ENCODE results near the gene ZNF638. TPM values are rescaled to one million over a fixed set of nuclear protein-coding genes. Genes with fewer than 3 reads are reported as not detected.
A peak's percentile ranks its signal among the peaks of the same experiment; 100 is the strongest.
"Not testable (repeated sequence)": the region's sequence is repeated elsewhere in the genome, so short reads cannot be mapped to it uniquely, and the experiment has no call there.

The ZNF638 gene, protein sequence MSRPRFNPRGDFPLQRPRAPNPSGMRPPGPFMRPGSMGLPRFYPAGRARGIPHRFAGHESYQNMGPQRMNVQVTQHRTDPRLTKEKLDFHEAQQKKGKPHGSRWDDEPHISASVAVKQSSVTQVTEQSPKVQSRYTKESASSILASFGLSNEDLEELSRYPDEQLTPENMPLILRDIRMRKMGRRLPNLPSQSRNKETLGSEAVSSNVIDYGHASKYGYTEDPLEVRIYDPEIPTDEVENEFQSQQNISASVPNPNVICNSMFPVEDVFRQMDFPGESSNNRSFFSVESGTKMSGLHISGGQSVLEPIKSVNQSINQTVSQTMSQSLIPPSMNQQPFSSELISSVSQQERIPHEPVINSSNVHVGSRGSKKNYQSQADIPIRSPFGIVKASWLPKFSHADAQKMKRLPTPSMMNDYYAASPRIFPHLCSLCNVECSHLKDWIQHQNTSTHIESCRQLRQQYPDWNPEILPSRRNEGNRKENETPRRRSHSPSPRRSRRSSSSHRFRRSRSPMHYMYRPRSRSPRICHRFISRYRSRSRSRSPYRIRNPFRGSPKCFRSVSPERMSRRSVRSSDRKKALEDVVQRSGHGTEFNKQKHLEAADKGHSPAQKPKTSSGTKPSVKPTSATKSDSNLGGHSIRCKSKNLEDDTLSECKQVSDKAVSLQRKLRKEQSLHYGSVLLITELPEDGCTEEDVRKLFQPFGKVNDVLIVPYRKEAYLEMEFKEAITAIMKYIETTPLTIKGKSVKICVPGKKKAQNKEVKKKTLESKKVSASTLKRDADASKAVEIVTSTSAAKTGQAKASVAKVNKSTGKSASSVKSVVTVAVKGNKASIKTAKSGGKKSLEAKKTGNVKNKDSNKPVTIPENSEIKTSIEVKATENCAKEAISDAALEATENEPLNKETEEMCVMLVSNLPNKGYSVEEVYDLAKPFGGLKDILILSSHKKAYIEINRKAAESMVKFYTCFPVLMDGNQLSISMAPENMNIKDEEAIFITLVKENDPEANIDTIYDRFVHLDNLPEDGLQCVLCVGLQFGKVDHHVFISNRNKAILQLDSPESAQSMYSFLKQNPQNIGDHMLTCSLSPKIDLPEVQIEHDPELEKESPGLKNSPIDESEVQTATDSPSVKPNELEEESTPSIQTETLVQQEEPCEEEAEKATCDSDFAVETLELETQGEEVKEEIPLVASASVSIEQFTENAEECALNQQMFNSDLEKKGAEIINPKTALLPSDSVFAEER (N-terminal part only)
- 68.2 and 85.7 TPM in 2 replicates for total RNA-seq

DNA sequence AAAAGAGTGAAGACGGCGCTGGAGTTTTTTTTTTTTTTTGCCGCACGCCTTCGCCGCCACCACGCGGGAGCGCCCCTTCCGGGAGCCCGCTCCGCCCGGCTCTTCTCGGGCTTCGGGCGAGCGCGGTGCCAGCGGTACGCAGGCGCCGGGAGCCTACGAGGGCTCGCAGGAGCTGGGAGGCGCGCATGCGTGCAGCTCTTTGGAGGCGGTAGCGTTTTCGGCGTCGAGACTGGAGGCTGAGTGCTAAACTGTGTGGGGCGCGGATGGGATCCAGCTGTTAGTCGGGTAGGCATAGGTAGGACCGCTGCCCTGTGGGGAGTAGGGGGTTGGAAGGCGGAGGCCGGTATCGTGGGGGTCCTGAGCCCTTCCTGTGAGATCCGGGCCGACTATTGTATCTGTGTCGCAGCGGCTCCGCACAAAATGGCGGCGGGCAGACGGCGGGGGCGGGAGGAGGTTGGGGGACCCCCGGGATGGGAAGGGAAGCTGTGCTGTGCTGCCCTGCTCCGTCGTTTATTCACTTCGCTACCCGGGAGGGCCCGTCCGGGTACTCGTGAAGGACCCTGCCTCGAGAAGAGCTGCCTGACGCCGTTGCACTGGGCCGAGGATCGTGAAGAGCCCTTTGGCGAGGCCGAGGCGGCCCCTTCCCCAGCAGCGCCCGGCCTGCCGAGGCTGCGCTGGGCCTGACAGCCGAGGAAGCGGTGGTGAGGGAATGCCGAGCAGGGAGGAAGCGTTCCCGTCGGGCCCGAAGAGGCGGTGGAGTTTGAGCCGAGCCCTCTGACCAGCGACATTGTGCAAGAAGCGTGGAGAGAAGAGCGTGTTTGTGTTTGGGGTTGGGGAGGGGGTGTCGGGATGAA is at the start of gene ZNF638:
Gene ZNF638 (plus strand): TSS at position 202 of the 854 bp plus-strand sequence. CDS start 17,173 bp downstream, outside the sequence.
- peak; percentile 94 to 96 for DNase-seq (ENCODE audit: low read depth in 2 of 2)

DNA sequence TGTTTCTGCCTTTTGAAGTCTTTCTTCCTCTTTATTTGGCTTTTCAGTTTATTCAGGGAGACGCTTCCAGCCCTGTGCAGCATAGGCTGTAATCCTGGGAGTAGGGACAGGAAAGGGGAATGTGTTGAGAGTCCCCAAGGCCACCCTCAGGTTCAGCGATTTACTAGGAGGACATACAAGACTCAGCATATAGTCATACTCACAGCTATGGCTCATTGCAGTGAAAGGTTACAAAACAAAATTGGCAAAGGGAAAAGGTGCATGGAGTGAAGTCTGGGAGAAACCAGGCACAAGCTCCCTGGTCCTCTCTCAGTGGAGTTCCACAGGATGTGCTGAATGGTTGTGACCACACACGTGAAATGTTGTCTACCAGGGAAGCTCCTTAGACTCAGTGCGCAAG is 49.6 kb upstream of the ZNF638 start:
- DNase-seq (ENCODE audit: low read depth in 2 of 2), result no peak

DNA sequence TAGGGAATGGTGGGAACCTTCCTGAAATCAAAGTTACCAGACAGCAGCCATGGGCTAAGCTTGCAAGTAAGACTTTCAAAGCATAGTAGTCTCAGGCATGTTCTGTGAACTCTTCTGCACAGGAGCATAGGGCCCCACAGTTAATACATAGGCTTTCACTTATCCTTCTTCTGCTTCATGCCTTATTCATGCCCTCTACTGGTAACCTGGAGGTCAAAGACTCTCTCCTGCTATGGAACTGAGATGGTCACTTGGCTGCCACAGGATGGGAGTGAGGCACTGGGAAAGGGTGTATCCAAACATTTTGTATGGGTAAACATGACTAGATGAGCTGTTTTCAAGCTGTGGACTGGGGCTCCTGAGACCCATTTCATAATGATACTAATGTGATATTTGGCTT is 49.1 kb upstream of the ZNF638 start:
- DNase-seq (ENCODE audit: low read depth in 2 of 2), result no peak

DNA sequence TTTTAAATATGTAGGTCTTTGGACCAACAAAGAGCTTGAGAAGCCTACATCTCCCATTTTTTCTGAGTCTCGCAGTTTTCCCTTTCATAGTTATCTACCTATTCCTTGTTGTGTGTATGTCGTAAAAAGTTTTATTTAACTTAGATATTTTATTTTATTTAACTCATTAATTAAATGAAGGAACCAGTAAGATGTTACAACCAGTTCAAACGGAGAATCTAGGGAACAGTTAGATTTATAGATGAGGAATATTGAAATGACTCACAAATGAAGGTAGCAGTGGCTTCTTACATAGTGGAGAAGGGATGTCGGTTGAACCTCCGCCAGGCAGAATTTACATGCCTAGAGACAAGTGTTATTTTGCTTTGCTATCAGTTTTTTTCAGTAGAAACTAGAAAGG is 48.5 kb upstream of the ZNF638 start:
- no peak for DNase-seq (ENCODE audit: low read depth in 2 of 2)

DNA sequence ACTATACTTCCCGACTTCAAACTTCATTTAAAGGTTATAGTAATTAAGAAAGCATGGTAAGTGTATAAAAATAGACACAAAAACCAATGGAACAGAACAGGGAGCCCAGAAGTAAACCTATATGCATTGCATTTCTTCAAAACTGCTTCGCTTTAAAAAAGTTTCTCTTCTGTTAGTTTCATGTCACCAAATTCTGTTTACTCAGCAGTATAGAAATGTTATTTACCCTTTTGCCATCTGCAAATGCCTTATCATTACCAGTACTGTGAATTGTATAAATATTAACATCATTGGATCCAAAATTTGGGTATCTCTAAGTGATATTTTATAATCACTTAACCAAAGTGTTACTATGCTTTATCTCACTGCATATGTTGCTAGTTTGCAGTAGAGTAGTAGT is 45.9 kb upstream of the ZNF638 start:
- DNase-seq (ENCODE audit: low read depth in 2 of 2), result no peak

DNA sequence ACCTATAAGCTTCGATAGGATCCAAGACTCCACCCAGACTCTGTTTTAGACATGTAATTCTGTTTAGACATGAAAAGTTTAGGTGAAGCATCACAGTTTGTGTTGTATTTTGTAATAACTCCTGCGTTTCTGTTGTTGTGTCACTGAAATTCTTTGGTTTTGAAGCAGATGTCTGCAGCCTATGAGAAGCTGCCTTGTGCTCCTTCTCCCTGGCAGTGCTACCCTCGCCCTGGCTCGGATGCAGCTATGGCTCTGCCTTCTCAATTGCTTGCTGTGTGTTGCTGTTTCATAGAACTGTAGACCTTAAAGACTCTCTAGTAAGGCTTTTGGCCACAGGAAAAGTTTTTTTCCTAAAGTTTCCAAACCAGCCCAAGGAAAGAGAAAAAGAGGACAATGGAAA is 40.2 kb upstream of the ZNF638 start:
- no peak for DNase-seq (ENCODE audit: low read depth in 2 of 2)

DNA sequence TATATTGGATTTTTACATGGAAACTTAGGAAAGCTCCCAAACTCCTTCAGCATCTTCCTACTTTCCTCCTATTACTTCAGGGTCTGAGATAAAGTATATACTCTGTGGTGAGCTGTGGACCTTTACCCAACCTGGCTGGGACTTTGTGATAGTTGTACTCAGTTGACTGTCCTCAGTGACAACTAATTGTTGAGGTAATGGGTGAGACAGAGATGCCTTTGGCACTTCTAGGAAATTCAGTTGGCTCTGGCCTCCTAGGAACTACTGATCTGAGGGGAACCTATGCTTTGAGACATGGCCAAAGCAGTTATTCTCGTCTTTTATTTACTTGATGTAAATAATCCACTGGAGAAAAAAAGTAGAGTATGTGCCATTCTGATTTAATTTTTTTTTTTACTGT is 39.4 kb upstream of the ZNF638 start:
- no peak for DNase-seq (ENCODE audit: low read depth in 2 of 2)

DNA sequence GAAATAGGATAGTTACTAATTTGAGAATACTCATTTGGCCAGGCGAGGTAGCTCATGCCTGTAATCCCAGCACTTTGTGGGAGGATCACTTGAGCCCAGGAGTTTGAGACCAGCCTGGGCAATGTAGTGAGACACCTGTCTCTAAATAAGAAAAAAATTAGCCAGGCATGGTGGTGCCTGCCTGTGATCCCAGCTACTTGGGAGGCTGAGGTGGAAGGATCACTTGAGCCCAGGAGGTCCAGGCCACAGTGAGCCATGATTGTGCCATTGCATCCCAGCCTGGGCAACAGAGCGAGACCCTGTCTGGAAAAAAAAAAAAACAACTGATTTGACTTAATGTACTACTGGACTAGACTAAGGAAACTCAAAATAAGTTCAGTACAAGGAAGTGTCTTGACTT is 32.7 kb upstream of the ZNF638 start:
- no peak for DNase-seq (ENCODE audit: low read depth in 2 of 2)

DNA sequence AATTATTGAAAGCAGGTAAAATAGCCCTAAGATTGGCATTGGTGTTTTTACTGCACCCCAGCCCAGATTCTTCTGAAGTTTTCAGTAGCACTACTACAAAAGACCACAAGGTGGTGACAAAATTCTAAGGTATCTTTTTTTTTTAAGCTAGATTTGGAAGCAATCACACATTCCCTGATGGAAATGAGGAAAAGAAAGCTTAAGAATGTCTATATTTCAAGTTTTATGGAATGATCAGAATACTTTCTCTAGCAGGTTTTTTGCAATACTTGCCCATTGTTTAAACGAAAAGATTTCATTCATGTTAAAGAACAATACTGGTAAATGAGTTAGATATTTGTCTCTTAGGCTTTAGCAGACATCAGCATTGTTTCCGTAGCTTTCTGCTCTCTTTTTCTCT is 32.1 kb upstream of the ZNF638 start:
- peak; percentile 42 to 61 for DNase-seq (ENCODE audit: low read depth in 2 of 2)

DNA sequence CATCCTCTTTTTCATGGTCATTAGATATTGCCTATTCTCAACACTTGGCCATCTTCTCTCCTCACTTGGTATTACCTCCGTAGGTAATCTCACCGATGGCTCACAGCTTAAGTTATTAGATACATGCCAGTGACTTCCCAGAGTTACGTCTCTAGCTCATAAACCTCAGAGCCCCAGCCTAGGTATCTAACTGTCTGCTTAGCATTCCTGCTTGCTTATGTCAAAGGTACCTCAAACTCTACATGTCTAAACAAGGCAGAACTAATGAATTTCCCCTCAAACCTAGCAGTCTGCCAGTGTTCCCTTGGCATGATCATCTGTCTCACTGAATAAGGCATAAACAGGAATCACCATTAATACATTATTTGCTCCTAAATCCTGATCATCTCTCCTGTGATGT is 27.7 kb upstream of the ZNF638 start:
- DNase-seq (ENCODE audit: low read depth in 2 of 2), result no peak

DNA sequence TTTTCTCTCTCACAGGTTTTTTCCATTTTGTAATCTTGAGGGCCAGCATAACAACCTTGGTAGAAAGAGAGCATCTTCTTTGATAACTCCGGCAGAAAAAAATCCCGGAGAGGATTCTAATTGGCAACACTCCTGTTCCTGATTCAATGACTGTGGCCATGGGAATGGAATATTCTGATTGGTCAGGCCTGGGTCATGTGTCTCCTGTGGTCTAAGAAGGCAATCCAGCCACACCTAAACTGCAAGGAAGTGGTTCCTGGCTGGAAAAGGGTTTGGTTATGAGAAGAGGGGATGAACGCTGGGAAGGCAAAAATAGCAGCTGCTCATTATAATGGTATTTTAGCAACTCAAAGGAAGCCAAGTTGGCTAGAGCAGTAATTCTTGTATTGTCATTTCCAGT is 24.8 kb upstream of the ZNF638 start:
- no peak for DNase-seq (ENCODE audit: low read depth in 2 of 2)

DNA sequence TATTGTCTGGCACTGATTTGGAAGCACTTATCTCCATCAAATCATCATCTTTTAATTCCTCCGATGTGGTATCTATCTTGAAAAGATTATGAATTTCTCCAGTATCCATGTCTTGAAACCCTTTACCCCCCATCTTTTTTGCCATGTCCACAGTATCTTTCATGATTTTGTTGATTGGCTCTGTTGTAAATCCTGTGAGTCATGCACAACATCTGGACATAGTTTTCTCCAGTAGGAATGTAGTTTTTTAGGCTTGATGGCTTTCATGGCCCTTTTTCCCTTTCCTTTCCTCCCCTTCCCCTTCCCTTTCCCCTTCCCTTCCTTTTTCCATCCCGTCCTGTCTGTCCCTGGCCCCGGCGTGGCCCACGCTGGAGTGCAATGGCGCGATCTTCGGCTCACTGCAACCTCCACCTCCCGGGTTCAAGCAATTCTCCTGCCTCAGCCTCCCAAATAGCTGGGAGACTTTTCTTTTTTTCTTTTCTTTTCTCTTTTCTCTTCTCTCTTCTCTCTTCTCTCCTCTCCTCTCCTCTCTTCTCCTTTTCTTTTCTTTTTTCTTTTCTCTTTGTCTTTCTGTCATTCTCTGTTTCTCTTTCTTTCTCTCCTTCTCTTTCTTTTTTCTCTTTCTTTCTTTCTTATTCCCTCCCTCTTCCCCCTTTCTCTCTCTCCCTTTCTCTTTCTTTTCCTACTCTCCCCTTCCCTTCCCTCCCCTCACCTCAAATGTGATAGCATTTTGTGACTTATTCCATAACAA is 18.4 kb upstream of the ZNF638 start:
- no peak for DNase-seq (ENCODE audit: low read depth in 2 of 2)

DNA sequence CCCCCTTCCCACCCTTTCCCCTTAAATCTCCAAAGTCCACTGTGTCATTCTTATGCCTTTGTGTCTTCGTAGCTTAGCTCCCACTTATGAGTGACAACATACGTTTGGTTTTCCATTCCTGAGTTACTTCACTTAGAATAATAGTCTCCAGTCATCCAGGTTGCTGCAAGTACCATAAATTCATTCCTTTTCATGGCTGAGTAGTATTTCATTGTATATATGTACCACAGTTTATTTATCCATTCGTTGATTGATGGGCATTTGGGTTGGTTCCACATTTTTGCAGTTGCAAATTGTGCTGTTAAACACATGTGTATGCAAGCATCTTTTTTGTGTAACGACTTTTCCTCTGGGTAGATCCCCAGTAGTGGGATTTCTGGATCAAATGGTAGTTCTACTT is 14.5 kb upstream of the ZNF638 start:
- no peak for DNase-seq (ENCODE audit: low read depth in 2 of 2)

DNA sequence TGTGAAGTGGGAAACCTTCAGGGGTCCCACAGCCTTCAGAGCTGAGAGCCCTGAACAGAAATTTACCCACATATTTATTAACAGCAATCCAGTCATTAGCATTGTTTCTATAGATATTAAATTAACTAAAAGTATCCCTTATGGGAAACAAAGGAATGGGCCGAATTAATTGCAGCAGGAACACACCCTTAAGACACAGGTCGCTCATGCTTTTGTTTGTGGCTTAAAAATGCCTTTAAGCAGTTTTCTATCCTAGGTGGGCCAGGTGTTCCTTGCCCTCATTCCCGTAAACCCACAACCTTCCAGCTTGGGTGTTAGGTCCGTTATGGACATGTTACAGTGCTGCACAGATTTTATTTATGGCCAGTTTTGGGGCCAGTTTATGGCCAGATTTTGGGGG is 13.7 kb upstream of the ZNF638 start:
- not testable (repeated sequence) for DNase-seq (ENCODE audit: low read depth in 2 of 2)

DNA sequence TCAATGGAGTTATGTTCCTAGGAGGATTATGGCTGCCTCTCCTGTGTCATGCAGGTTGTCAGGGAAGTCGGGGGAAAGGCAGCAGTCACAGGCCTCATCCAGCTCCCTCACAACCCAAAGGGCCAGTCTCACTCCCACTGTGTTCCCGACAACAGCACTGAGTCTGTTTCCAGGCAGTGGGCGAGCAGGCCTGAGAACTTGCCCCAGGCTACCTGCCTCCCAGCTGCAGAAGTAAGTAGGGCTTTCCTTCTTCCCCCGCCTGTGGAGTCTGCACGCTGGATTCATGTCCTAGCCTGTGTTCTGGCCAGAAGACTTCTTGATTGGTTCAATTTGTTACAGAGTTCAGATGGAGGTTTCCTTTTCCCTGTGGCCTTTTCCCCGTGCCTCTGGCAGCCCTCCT is 8.2 kb upstream of the ZNF638 start:
- DNase-seq (ENCODE audit: low read depth in 2 of 2), result no peak

DNA sequence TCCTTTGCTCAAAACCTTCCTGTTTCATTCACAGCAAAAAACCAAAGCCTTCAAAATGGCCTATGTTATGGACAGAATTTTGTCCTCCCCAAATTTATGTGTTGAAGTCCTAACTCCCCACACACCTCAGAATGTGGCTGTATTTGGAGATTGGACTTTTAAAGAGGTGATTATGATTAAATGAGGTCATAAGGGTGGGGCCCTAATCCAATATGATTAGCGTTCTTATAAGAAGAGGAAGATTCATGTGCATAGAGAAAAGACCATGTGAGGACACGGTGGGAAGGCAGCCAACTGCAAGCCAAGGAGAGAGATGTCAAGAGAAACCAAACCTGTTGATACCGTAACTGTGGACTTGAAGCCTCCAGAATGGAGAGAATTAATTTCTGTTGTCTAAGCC is 4.6 kb upstream of the ZNF638 start:
- no peak for DNase-seq (ENCODE audit: low read depth in 2 of 2)

DNA sequence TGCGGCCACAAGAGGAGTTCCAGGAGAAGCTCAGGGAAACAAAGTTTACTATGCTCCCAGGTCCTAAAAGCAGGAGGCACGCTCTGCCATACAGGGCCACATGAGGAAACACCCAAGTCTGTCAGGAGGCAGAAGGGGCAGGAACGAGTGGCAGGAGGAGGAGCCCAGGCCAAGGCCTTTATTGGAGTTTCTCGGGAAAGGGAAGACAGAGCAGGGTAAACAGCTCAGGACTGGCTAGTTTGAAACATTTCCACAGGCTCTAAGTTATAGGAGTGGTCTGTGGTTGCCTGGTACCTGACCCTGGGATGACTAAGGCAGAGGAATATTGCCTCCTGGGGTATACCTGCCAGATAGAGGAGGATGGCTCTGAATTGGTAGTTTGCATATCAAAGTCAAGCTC is 3.7 kb upstream of the ZNF638 start:
- no peak for DNase-seq (ENCODE audit: low read depth in 2 of 2)

DNA sequence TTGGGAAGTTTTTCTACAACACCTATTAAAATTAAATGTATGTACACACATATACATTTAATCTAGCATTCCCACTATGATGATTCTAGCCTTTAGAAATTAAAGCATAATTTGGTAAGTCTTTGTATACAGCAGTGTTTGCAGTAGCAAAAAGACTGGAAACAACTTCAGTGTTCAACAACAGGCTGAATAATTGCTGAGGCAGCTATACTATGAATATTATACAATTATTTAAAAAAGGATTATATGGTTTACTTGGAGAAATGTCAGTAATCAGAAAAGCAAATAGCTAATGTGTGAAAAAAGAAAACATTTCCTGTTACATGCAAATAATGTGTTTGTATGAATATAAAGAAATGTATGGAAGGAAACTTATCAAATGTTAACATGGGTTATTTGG is 1.4 kb upstream of the ZNF638 start:
- no peak for DNase-seq (ENCODE audit: low read depth in 2 of 2)

DNA sequence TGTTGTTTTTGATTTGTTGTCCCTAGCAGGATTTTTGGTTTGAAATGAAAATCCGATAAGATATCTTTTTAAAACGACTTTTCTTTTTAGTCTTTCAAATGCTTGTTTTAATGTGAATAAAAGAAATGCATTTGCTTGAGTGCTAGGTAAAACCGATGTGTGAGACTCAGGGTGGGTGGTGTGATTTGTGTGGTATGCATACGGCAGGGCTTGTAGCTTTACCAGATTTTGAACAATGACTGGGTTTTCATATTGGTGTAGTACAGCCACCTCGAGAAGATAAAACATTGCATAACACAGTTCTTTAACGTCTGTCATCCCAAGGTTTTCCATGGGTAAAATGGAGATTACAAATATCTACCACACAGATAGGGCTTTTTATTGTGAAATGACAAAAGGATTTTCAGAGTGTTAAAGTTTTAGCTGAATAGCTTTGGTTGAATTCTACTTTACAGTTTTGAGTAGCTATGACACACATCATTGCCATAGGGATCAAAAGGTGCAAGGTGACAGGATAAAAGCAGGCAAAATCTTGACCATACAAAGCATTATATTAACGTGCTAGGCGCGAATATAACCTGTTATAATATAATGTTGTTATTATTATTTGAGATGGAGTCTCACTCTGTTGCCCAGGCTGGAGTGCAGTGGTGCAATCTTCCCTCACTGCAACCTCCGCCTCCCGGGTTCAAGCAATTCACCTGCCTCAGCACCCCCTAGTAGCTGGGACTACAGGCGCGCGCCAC is 824 bp upstream of the ZNF638 start:
- no peak for DNase-seq (ENCODE audit: low read depth in 2 of 2)

DNA sequence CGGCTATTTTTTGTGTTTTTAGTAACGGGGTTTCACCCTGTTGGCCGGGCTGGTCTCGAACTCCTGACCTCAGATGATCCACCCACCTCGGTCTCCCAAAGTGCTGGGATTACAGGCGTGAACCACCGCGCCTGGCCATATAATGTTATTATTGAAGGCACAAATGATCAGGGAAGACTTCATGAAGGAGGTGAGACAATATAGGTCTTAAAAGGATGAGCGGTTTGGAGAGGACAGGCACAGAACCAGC is 326 bp upstream of the ZNF638 start:
- not testable (repeated sequence) for DNase-seq (ENCODE audit: low read depth in 2 of 2)
